ENCODE data around the gene HSBP1L1.

HSBP1L1 gene

DNA sequence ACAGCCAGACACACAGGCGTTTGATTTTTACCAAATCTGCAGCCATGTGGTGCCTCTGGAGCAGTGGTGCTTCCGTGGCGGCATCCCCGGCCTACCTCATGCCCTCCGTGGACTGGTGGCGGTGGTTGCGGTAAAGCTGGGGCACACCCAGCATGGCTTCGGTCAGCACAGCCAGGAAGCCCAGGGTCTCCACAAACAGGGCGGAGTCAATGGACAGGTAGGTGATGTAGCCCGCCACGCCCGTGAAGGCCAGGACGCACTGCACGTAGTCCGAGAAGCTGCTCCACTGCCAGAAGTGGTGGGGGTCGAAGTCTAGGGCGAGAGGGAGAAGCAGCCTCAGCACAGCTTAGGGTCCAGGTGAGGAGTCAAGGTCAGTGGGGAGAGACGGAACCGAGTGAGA lies 45.4 kb upstream of the HSBP1L1 start:
- Histone ChIP-seq H3K27ac (no peak overlapping the region), H3K9me3 (ENCODE audit: low read depth, low read length) (no peaks in the 10 kb centered on the region), H3K36me3 (ENCODE audit: insufficient read depth, low read length) (no peaks in the 10 kb centered on the region; the same call in 1 of the 2 replicates), H3K4me3 (no peak overlapping the region), H3K9ac (ENCODE audit: insufficient read length) (no peak overlapping the region)
- no peak for DNase-seq (ENCODE audit: low read depth, low spot score)
- no peak for TF ChIP-seq POLR2AphosphoS5 (IDR thresholded peaks at IDR 0.05; ENCODE audit: borderline replicate concordance, low read depth, low read length)
- TF ChIP-seq EZH2 (IDR thresholded peaks at IDR 0.05): no peak
- no peak for TF ChIP-seq FOXP2 (optimal IDR thresholded peaks at IDR 0.05; ENCODE audit: control extremely low read depth, extremely low read length, insufficient read depth)

DNA sequence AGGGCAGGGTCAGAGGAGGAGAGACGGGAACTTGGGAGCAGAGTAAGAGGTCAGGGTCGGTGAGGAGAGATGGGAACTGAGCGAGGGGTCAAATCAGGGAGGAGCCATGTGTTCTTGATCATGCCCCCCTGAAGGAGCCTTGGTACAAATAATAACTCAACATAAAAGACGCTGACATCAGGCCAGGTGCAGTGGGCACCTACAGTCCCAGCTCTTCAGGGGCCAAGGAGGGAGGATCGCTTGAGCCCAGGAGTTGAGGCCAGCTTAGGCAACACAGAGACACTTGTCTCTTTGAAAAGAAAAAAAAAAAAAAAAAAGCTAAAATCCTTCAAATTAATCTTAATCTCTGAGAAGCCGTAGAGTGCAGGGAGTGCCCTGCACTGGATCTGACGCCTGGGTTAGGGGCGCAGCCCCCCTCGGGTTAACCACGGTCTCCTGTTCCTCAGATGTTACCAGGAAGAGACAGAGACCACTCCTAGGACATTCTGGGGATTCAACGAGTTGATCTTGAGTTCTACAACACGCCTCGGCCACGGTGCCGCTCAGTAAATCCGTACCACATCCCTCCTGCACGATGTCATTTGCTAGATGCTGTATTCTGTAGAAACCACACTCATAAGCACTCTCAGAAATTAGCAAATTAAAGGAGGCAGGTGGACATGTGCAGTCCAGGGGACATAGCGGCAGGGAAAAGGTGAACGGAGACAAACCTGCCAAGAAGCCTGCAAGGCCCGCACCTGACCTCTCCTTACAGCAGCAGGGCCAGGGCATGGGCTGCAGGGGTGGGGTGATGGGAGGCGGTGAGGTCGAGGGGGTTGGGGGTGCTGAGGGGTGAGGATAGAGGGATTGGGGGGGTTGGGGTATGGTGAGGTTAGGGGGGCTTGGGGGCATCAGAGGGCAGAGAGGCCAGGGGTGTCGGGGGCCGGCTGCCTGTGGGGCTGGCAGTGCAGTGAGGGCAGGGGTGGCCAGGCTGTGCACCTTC lies 42.2 kb upstream of the HSBP1L1 start:
- no peak for DNase-seq (ENCODE audit: low read depth, low spot score)
- no peak for TF ChIP-seq POLR2AphosphoS5 (IDR thresholded peaks at IDR 0.05; ENCODE audit: borderline replicate concordance, low read depth, low read length)
- no peak for TF ChIP-seq EZH2 (IDR thresholded peaks at IDR 0.05)
- no peak for TF ChIP-seq FOXP2 (optimal IDR thresholded peaks at IDR 0.05; ENCODE audit: control extremely low read depth, extremely low read length, insufficient read depth)
- Histone ChIP-seq H3K4me3 (no peak overlapping the region), H3K9ac (ENCODE audit: insufficient read length) (no peak overlapping the region), H3K36me3 (ENCODE audit: insufficient read depth, low read length) (no peaks in the 10 kb centered on the region; the same call in 1 of the 2 replicates), H3K9me3 (ENCODE audit: low read depth, low read length) (no peaks in the 10 kb centered on the region), H3K27ac (no peak overlapping the region)

DNA sequence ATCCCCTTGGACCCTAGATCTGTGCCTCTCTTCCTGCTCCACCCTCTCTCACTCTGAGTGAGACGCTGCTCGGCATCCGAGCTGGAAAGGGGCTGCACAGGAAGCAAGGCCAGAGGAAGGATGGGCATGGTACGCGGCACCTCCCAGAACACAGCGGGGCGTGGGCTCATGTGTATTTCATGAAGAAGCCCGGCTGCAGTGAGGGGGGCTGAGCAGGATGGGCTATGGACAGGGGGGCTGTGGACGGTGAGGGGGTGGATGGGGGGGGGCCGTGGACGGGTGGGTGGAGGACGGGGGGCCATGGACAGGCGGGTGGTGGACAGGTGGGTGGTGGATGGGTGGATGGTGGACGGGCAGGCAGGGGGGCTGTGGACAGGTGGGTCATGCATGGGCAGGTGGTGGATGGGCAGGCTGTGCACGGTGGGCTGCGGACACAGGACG lies 41.5 kb upstream of the HSBP1L1 start:
- Histone ChIP-seq H3K4me3 (no peak overlapping the region), H3K9me3 (ENCODE audit: low read depth, low read length) (no peaks in the 10 kb centered on the region), H3K36me3 (ENCODE audit: insufficient read depth, low read length) (no peaks in the 10 kb centered on the region; the same call in 1 of the 2 replicates), H3K9ac (ENCODE audit: insufficient read length) (no peak overlapping the region), H3K27ac (no peak overlapping the region)
- no peak for DNase-seq (ENCODE audit: low read depth, low spot score)
- TF ChIP-seq FOXP2 (optimal IDR thresholded peaks at IDR 0.05; ENCODE audit: control extremely low read depth, extremely low read length, insufficient read depth) (no peak), POLR2AphosphoS5 (IDR thresholded peaks at IDR 0.05; ENCODE audit: borderline replicate concordance, low read depth, low read length) (no peak), EZH2 (IDR thresholded peaks at IDR 0.05) (no peak)

DNA sequence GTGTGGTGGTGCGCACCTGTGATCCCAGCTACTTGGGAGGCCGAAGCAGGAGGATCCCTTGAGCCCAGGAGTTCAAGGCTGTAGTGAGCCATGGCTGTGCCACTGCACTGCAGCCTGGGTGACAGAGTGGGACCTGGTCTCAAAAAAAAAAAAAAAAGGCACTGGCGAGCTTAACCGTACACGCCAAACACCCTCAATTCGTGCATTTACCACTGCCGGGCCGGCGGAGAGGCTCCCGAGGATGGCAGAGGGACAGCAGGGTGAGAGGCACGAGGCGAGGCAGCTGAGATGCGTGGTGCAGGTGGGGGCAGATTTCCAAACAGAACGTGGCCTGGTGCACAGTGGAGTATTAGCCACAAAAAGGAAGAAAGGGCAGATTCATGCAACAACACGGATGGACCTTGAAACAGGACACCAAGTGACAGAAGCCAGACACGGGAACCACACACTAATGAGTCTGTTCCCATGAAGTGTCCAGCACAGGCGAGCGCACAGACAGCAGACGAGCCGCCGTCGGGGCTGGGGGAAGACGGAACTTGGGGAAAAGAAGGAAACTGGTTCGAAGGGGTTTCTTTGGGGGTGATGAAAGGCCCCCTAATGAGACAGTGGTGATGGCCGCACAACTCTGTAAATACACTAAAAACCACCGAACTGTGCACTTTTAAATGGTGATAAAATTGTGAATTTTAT lies 40.4 kb upstream of the HSBP1L1 start:
- no peak for DNase-seq (ENCODE audit: low read depth, low spot score)
- H3K9ac ChIP-seq (ENCODE audit: insufficient read length): no peak overlapping the region
- peaks cover 4% of the 10 kb centered on the region for H3K36me3 ChIP-seq (ENCODE audit: insufficient read depth, low read length)
- H3K4me3 ChIP-seq: no peak overlapping the region
- no peak for TF ChIP-seq EZH2 (IDR thresholded peaks at IDR 0.05)
- H3K9me3 ChIP-seq (ENCODE audit: low read depth, low read length): no peaks in the 10 kb centered on the region
- H3K27ac ChIP-seq: no peak overlapping the region

DNA sequence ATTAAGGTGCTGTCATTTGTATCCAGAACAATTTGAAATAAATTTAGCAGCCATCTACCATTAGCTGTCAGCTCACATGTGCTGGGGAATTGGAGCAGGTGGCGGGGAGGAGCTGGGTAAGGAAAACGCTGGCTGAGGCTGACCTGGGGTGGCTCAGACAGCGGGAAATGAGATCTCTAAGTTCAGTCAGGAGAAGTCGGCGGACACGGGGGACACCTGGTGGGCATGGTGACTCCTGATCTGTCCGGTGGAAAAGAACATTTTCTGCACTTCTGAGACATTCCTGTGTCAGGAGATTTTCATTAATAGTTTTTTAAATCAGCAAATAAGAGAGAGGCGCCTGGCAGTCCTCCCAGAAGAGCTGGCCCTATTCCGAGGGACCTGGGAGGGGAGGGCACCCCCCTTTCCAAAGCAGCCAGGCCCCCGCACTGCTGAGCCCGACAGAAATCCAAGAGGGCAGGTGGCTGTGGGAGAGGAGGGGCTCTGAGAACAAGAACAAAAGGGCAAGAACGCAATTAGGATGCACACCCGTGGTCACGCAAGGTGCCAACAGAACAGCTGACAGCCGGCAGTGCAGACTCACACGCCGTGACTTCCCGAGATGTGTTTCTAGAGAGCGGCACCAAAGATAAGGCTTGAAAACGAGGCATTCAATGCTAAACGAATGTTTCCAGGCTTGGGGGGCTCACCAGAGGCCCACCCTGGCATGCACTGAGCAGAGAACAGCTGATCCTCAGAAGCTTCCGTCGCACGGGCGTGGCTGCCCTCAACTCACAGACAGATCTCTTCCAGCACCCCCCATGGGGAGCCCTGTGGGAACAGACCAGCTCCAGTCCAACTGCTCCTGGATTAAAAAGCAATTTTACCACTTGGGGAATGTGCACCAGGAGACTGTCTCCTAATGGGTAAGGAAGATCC lies 39.4 kb upstream of the HSBP1L1 start:
- TF ChIP-seq POLR2AphosphoS5 (IDR thresholded peaks at IDR 0.05; ENCODE audit: borderline replicate concordance, low read depth, low read length) (no peak), EZH2 (IDR thresholded peaks at IDR 0.05) (no peak), FOXP2 (optimal IDR thresholded peaks at IDR 0.05; ENCODE audit: control extremely low read depth, extremely low read length, insufficient read depth) (no peak)
- Histone ChIP-seq H3K9me3 (ENCODE audit: low read depth, low read length) (peaks cover 6% of the 10 kb centered on the region; the same call in 1 of the 2 replicates), H3K36me3 (ENCODE audit: insufficient read depth, low read length) (peaks cover 14% of the 10 kb centered on the region), H3K27ac (no peak overlapping the region), H3K4me3 (no peak overlapping the region), H3K9ac (ENCODE audit: insufficient read length) (no peak overlapping the region)
- no peak for DNase-seq (ENCODE audit: low read depth, low spot score)

DNA sequence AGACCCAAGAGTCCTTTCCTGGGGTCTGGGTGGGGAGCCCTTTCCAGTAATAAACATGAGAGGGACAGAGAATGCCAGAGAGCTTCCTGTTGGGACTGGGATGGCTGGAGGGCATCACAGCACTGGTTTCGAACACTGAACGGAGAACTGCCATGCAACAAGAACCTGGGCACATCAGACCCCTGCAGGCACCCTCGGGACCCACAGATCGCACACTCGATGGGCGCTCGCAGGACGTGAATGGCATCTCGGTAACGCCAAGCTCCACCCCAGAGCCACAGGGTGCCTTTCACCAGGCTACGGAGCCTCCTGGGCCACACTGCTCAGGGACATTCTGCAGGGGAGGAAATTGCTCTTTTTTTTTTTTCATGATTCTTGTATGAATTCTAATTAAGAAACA lies 38.1 kb upstream of the HSBP1L1 start:
- no peak for DNase-seq (ENCODE audit: low read depth, low spot score)
- TF ChIP-seq FOXP2 (optimal IDR thresholded peaks at IDR 0.05; ENCODE audit: control extremely low read depth, extremely low read length, insufficient read depth) (no peak), POLR2AphosphoS5 (IDR thresholded peaks at IDR 0.05; ENCODE audit: borderline replicate concordance, low read depth, low read length) (no peak), EZH2 (IDR thresholded peaks at IDR 0.05) (no peak)
- Histone ChIP-seq H3K4me3 (no peak overlapping the region), H3K9ac (ENCODE audit: insufficient read length) (no peak overlapping the region), H3K36me3 (ENCODE audit: insufficient read depth, low read length) (peaks cover 14% of the 10 kb centered on the region), H3K27ac (no peak overlapping the region), H3K9me3 (ENCODE audit: low read depth, low read length) (peaks cover 6% of the 10 kb centered on the region; the same call in 1 of the 2 replicates)

DNA sequence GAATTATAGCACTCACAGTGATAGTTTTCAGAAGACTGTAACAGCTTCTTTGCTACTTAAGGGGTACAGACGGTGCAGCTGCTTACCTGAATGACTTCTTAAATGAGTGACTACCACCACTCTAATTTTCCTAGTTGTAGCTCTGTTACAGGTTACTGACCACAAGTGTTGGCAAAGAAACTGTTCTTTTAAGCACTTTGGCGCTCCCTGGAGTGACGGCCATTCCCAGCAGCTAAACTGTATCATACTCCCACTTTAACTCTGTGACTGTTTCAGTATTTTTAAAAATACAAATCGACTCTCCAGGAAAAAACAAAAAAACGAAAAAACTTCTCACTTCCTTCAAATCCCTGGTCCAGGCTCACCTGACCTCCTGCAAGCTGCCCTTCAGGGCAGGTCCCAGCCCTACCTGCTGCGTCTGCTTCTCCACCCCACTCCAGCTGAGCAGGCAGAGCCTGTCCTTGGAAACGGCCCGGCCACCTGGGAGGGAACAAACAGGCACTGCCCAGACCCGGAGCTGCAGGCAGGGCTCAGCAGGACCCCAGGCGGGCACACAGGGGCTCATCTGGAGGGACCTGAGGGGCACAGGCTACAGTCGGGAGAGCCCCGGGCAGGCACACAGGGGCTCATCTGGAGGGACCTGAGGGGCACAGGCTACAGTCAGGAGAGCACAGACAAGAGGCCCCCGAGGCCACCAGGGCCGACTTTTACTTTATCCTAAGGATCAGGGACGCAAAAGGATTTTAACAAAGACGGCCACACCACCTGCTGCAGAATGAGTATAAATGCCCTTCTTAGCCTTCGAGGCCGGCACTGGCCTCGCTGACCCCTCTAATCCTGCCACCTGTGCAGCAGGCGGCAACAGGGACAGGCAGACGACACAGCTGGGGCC lies 37.5 kb upstream of the HSBP1L1 start:
- no peak overlapping the region for H3K9ac ChIP-seq (ENCODE audit: insufficient read length)
- H3K36me3 ChIP-seq (ENCODE audit: insufficient read depth, low read length): peaks cover 14% of the 10 kb centered on the region
- TF ChIP-seq POLR2AphosphoS5 (IDR thresholded peaks at IDR 0.05; ENCODE audit: borderline replicate concordance, low read depth, low read length) (no peak), EZH2 (IDR thresholded peaks at IDR 0.05) (no peak), FOXP2 (optimal IDR thresholded peaks at IDR 0.05; ENCODE audit: control extremely low read depth, extremely low read length, insufficient read depth) (no peak)
- no peak overlapping the region for H3K27ac ChIP-seq
- H3K9me3 ChIP-seq (ENCODE audit: low read depth, low read length): peaks cover 6% of the 10 kb centered on the region; the same call in 1 of the 2 replicates
- H3K4me3 ChIP-seq: no peak overlapping the region
- DNase-seq (ENCODE audit: low read depth, low spot score): no peak

All from SK-N-MC (cell line).